Endothelial cell of umbilical vein (primary cell): ENCODE results near the gene LINC01488. TPM values are rescaled to one million over a fixed set of nuclear protein-coding genes. Genes with fewer than 3 reads are reported as not detected.

Source experiments
- BruUV-seq: library from RNA; stranded (reverse); fragments of 400-500 nt; replicated peaks from 2 replicates; lab custom pipeline; 2021; lab: Mats Ljungman, UMichigan
- CTCF ChIA-PET: fragments of 300-600, 350-600 bp; sonication (Branson Sonifier 250); formaldehyde crosslinking; loops from one replicate; lab custom pipeline; 2021; ENCODE audit warnings: antibody characterized with exemption, inconsistent platforms; lab: Charles Lee
- POLR2A ChIA-PET: fragments of 300-600, 350-600 bp; sonication (Branson Sonifier 250); formaldehyde crosslinking; loops from one replicate; lab custom pipeline; 2021; ENCODE audit warnings: antibody characterized with exemption, inconsistent platforms; lab: Charles Lee
- DNase-seq: peaks from one replicate; pipeline ENCODE4 v3.0.0-alpha.2; 2011; ENCODE audit warnings: low read depth, low spot score
- FAIRE-seq: peaks from 2 replicates; lab custom pipeline; 2011; peaks lifted over from hg19 to GRCh38; lab: Jason Lieb, UNC
- H2AFZ ChIP-seq: 2 replicates; pipeline ENCODE4 v1.6.0; 2012; ENCODE audit warnings: low read depth, low read length, control low read depth, inconsistent platforms
- H3K27ac ChIP-seq: 2 replicates; pipeline ENCODE4 v1.5.1; 2011; ENCODE audit warnings: low read depth, mild to moderate bottlenecking, control low read depth, low read length, moderate library complexity; ENCODE audit not compliant: insufficient read depth
- H3K27me3 ChIP-seq, 2 experiments: 2 replicates each; pipeline versions ENCODE4 v1.6.0 to v1.6.1; 2011; ENCODE audit warnings: low read length in 2 of 2, mixed read lengths in 1 of 2; ENCODE audit not compliant: control insufficient read depth in 2 of 2, insufficient read depth in 2 of 2
- H3K36me3 ChIP-seq, 2 experiments: 2 replicates in 1 of 2; 3 replicates in 1 of 2; pipeline ENCODE4 v1.5.1; 2011; ENCODE audit warnings: low read length in 2 of 2, mild to moderate bottlenecking in 1 of 2, moderate library complexity in 1 of 2; ENCODE audit not compliant: control insufficient read depth in 2 of 2, insufficient read depth in 2 of 2; ENCODE audit errors: extremely low read depth in 1 of 2
- H3K4me1 ChIP-seq: 3 replicates; pipeline ENCODE4 v1.5.1; 2011; ENCODE audit warnings: mild to moderate bottlenecking, low read length; ENCODE audit not compliant: control insufficient read depth, insufficient read depth; ENCODE audit errors: extremely low read depth
- H3K4me2 ChIP-seq: 2 replicates; pipeline ENCODE4 v1.6.1; 2011; ENCODE audit warnings: low read length, control low read depth, mixed read lengths; ENCODE audit not compliant: insufficient read depth
- H3K4me3 ChIP-seq, 3 experiments: fragments of 200-600 bp in 1 of 3; sonication (generic), shearing (Covaris generic) in 1 of 3; replicated peaks in 1 of 3; 2 replicates each; pipeline ENCODE4 v1.5.1; 2011 to 2016; ENCODE audit warnings: control low read depth in 3 of 3, low read length in 3 of 3, mild to moderate bottlenecking in 2 of 3, inconsistent platforms in 1 of 3, low read depth in 1 of 3, moderate library complexity in 1 of 3; ENCODE audit not compliant: insufficient read depth in 1 of 3
- H3K79me2 ChIP-seq: 2 replicates; pipeline ENCODE4 v1.6.0; 2012; ENCODE audit warnings: low read length, inconsistent platforms; ENCODE audit not compliant: control insufficient read depth, insufficient read depth
- H3K9ac ChIP-seq: replicated peaks from 2 replicates; pipeline ENCODE3; 2011; ENCODE audit warnings: low read length, control low read depth; ENCODE audit not compliant: insufficient read depth; ENCODE audit errors: extremely low read depth
- H3K9me1 ChIP-seq: replicated peaks from 3 replicates; pipeline ENCODE4 v1.6.0; 2011; ENCODE audit warnings: mild to moderate bottlenecking, low read length; ENCODE audit not compliant: control insufficient read depth, insufficient read depth; ENCODE audit errors: extremely low read depth
- H3K9me3 ChIP-seq: replicated peaks from 2 replicates; pipeline ENCODE4 v1.5.1; 2012; ENCODE audit warnings: low read length, inconsistent platforms; ENCODE audit not compliant: control insufficient read depth, insufficient read depth
- H4K20me1 ChIP-seq: replicated peaks from 2 replicates; pipeline ENCODE3; 2011; ENCODE audit warnings: mild to moderate bottlenecking, low read length; ENCODE audit not compliant: control insufficient read depth, insufficient read depth; ENCODE audit errors: extremely low read depth
- CTCF ChIP-seq, 2 donors: IDR thresholded peaks; 1 replicate in 1 of 2; 2 replicates in 1 of 2; pipeline ENCODE4 v1.5.1; 2011; ENCODE audit warnings: low read length in 2 of 2, mild to moderate bottlenecking in 2 of 2, moderate library complexity in 2 of 2, control low read depth in 1 of 2, inconsistent platforms in 1 of 2, low read depth in 1 of 2; ENCODE audit not compliant: insufficient read depth in 1 of 2; ENCODE audit errors: extremely low read depth in 1 of 2
- EZH2 ChIP-seq: IDR thresholded peaks from 2 replicates; pipeline ENCODE4 v1.6.1; 2012; ENCODE audit warnings: borderline replicate concordance, low read depth, mild to moderate bottlenecking, moderate library complexity, low read length, inconsistent platforms; ENCODE audit not compliant: severe bottlenecking
- FOS ChIP-seq: IDR thresholded peaks from 2 replicates; pipeline ENCODE4 v1.6.1; 2011; ENCODE audit warnings: mild to moderate bottlenecking, low read length, moderate library complexity, borderline replicate concordance; ENCODE audit not compliant: insufficient read depth
- GATA2 ChIP-seq: IDR thresholded peaks from 2 replicates; pipeline ENCODE4 v1.7.0; 2011; ENCODE audit warnings: low read depth, mild to moderate bottlenecking, moderate library complexity, mixed read lengths, low read length; ENCODE audit not compliant: insufficient read length, insufficient read depth
- JUN ChIP-seq: IDR thresholded peaks from 2 replicates; pipeline ENCODE4 v1.6.1; 2011; ENCODE audit warnings: borderline replicate concordance, low read depth; ENCODE audit not compliant: insufficient read length, insufficient read depth
- MAX ChIP-seq: IDR thresholded peaks from 2 replicates; pipeline ENCODE4 v1.6.1; 2011; ENCODE audit not compliant: insufficient read depth, insufficient read length
- MYC ChIP-seq: IDR thresholded peaks from one replicate; pipeline ENCODE4 v1.6.1; 2011; ENCODE audit warnings: mild to moderate bottlenecking, low read depth, low read length
- POLR2A ChIP-seq: IDR thresholded peaks from 2 replicates; pipeline ENCODE4 v1.6.1; 2012; ENCODE audit warnings: low read depth, mild to moderate bottlenecking, control low read depth, low read length
- POLR2AphosphoS5 ChIP-seq: IDR thresholded peaks from 2 replicates; pipeline ENCODE4 v1.6.1; 2012; ENCODE audit warnings: low read depth, mild to moderate bottlenecking, control low read depth, low read length, moderate library complexity; ENCODE audit not compliant: insufficient read depth
- dilution Hi-C: fragments of 300-500 bp; cut with MboI; formaldehyde crosslinking; loops from one replicate; pipeline ENCODE4 v1.15.0; 2019; ENCODE audit warnings: low sequenced_read_pairs; ENCODE audit not compliant: extremely low pct_ligation_motif_present
- intact Hi-C: fragments of 100-400 bp; cut with micrococcal nuclease; formaldehyde crosslinking; loops from one replicate; pipeline ENCODE4 v1.10.0; 2022
- polyA plus RNA-seq, 4 experiments: library from polyadenylated mRNA; depleted of rRNA in 3 of 4; stranded (reverse) in 3 of 4; unstranded in 1 of 4; fragments of >200 nt; gene quantifications; 2 replicates each; pipeline versions ENCODE4 v1.2.1 to v1.2.3, GENCODE V29; 2011 to 2012; ENCODE audit warnings: missing spikeins in 1 of 4
- total RNA-seq: library from RNA; stranded (reverse); gene quantifications from 2 replicates; pipeline ENCODE4 v1.2.3, GENCODE V29; 2021

Gene LINC01488
- total and polyA plus RNA-seq, 2 donors (not counting 3 experiments of a cell fraction or from before 2014, with no cell fraction given) = not detected

GRCh38 chr11:69531717-69532088 is 50.2 kb downstream of the LINC01488 start:
- no peak for TF ChIP-seq MAX
- TF ChIP-seq POLR2A = no peak
- TF ChIP-seq EZH2 = no peak
- TF ChIP-seq GATA2 = no peak
- TF ChIP-seq CTCF (IDR thresholded peaks at IDR 0.05; ENCODE audit: extremely low read depth in 1 of 2, insufficient read depth in 1 of 2, low read depth in 1 of 2, low read length in 2 of 2) = no peak
- TF ChIP-seq MYC = no peak
- TF ChIP-seq POLR2AphosphoS5 = no peak
- TF ChIP-seq JUN = no peak
- TF ChIP-seq FOS = no peak
- intact Hi-C loops = no loop called here
- ChIA-PET POLR2A (no interaction called here), CTCF (interaction anchor here (1.1 kb wide), 1 partner anchor 400 kb away, joined by 3 read pairs; no protein-coding TSS in a partner anchor)
- no peaks in the 10 kb centered on the region for H3K79me2 ChIP-seq
- dilution Hi-C loops = no loop called here
- H3K27me3 ChIP-seq = peaks cover 0 to 2% of the 10 kb centered on the region in 2 experiments
- no peaks in the 10 kb centered on the region for H3K9me3 ChIP-seq
- H2AFZ ChIP-seq = no peak overlapping the region
- no peak overlapping the region for H3K27ac ChIP-seq
- H3K4me2 ChIP-seq = no peak overlapping the region
- no peak overlapping the region for H3K9ac ChIP-seq
- H4K20me1 ChIP-seq = no peaks in the 10 kb centered on the region
- FAIRE-seq = no peak
- DNase-seq = no peak
- BruUV-seq = no TSS peak
- H3K4me3 ChIP-seq = no peak overlapping the region
- H3K36me3 ChIP-seq = no peaks in the 10 kb centered on the region
- H3K4me1 ChIP-seq = no peaks in the 10 kb centered on the region
- H3K9me1 ChIP-seq = no peaks in the 10 kb centered on the region
